ENCODE results near the gene HMCN1.

The HMCN1 gene

DNA sequence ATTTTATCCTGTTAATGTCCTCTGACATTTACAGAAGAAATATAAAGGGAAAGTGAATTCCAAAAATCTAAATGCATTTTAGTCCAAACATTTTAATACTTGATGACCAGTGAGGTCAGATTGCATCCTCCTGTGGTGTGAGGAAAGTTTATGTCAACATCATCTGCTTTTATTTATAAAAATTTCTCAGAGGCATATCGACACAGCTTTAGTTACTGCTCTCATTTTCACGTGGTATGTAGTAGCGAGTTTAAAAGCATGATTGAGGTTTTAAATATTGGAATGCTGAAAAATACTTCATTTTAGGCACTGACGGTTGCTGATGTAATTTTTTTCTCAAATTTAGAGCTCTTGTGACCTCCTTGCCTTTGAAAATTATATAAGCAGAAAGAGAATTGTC, 234.8 kb downstream of the HMCN1 start:
- CTCF ChIA-PET, result interaction anchor here (0.8 kb wide), 1 partner anchor 20 kb away, joined by 3 read pairs; no protein-coding TSS in a partner anchor
- H3K27ac ChIP-seq, result no peak overlapping the region
- no peak for DNase-seq (ENCODE audit: low spot score)
- TF ChIP-seq, protein P1, sequence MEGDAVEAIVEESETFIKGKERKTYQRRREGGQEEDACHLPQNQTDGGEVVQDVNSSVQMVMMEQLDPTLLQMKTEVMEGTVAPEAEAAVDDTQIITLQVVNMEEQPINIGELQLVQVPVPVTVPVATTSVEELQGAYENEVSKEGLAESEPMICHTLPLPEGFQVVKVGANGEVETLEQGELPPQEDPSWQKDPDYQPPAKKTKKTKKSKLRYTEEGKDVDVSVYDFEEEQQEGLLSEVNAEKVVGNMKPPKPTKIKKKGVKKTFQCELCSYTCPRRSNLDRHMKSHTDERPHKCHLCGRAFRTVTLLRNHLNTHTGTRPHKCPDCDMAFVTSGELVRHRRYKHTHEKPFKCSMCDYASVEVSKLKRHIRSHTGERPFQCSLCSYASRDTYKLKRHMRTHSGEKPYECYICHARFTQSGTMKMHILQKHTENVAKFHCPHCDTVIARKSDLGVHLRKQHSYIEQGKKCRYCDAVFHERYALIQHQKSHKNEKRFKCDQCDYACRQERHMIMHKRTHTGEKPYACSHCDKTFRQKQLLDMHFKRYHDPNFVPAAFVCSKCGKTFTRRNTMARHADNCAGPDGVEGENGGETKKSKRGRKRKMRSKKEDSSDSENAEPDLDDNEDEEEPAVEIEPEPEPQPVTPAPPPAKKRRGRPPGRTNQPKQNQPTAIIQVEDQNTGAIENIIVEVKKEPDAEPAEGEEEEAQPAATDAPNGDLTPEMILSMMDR (conservative IDR thresholded peaks at IDR 0.05; ENCODE audit: low read depth), result no peak
- POLR2A ChIA-PET (ENCODE audit: low non-redundant PET), result no interaction called here

DNA sequence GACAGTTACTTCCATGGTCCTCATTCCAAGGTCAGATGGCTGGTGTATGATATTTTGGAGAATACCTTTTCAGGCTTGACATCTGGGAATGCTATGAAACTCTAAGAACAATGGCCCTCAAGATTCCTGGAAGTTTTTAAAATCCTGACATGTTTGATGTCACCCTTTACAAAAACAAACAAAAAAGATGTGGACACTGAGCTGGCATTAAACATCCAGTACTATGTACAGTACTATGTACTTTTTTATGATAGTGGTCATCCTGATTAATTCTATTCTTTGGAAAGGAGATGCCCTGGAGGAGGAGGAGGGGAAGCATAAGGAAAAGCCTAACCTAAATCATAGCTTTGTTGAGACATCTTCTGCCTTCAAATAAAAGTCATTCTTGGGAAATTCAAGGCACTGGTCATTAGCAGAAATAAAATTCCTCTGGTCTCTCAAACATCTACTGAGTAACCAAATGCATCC, 235.4 kb downstream of the HMCN1 start:
- ChIA-PET POLR2A (ENCODE audit: low non-redundant PET) (no interaction called here), CTCF (interaction anchor here (0.6 to 0.8 kb wide), 2 partner anchors 19 to 135 kb away, joined by 3 read pairs; no protein-coding TSS in a partner anchor)
- TF ChIP-seq, protein P1 (conservative IDR thresholded peaks at IDR 0.05; ENCODE audit: low read depth), result no peak
- DNase-seq (ENCODE audit: low spot score), result no peak
- H3K27ac ChIP-seq, result no peak overlapping the region

DNA sequence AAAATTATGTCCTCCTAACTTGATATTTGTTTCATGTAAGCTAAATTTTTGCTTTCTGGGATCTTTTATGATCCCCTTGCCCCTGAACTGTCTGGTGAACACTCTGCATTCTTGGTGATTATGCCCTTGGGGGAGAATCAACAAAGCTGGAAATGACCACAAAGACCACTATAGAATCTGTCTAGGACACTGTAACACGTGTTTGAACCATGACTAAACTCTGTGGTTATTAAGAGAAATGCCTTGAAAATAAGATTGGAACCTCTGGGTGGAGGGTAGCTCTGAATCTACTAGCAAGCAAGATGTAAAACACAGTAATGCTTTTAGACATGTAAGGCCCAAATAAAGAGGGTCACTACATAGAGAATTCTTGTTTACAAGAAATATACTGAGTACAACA, 237.5 kb downstream of the HMCN1 start:
- no peak overlapping the region for H3K27ac ChIP-seq
- no peak for DNase-seq (ENCODE audit: low spot score)
- TF ChIP-seq, protein P1 (conservative IDR thresholded peaks at IDR 0.05; ENCODE audit: low read depth), result no peak
- ChIA-PET POLR2A (ENCODE audit: low non-redundant PET) (no interaction called here), CTCF (interaction anchor here (0.9 kb wide), 1 partner anchor 201 kb away, joined by 3 read pairs; no protein-coding TSS in a partner anchor)

- no peak overlapping the region for H3K27ac ChIP-seq
- DNase-seq (ENCODE audit: low spot score), result no peak
- POLR2A ChIA-PET (ENCODE audit: low non-redundant PET), result no interaction called here
- TF ChIP-seq, protein P1 (conservative IDR thresholded peaks at IDR 0.05; ENCODE audit: low read depth), result no peak
- CTCF ChIA-PET, result interaction anchor here (0.6 to 0.9 kb wide), 2 partner anchors 14 to 200 kb away, joined by 3 to 4 read pairs; no protein-coding TSS in a partner anchor
Measured at GRCh38 chr1:185972096-185972850, 238.1 kb downstream of the HMCN1 start.

DNA sequence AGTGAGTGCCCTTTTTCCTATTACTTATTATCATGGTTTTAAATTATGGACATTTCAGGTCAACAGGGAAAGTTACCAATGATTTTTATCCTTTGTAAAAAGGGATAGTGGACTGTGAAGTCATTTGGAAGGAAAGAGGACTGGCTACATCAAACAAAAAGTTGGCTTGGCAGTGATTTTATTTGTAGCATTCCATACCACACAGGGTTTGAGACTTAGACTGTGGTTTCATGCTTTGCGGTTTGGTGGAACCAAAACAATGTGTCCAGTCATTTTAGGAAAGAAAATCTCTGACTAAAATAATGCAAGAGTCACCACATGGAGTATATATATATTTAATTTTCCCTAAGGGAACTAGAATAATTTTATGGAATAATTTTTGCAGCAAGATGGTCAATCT, 239.5 kb downstream of the HMCN1 start:
- H3K27ac ChIP-seq, result no peak overlapping the region
- TF ChIP-seq, protein P1 (conservative IDR thresholded peaks at IDR 0.05; ENCODE audit: low read depth), result no peak
- ChIA-PET CTCF (no interaction called here), POLR2A (ENCODE audit: low non-redundant PET) (no interaction called here)
- DNase-seq (ENCODE audit: low spot score), result no peak

DNA sequence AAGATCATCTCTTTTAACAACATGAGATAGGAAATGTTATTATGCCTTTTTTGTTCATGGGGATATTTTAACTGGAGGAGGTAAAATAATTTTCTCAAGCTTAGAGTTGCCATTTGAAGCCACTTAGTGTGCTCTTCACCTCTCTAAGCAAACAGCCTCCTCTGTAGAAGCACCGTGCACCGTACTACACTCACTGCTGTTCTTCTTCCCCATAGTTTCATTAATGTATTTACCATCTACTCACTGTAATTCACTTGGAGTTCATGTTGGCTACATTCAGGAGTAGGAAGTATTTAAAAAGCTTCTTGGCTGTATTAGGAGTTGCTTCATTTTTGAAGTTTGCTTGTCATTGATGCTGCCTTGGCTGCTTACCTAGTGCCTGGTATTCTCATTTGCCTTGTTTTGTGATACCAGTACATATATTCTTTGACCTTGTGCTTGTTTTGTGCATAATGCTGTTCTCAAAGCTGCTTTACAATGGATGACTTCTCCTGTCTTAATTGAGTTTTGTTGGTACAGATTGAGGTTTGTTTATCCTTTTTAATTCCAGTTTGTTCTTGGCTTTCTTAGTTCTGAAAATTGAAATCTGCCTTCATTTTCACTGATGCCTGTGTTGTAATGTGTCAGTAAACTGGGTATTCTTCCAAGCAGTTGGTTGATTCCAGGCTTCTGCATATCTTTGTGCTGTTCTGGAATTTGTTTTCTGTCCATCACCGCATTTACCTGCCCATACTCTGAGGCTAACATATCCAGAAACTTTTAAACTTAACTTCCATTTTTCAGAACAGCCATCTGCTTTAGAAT, 240.4 kb downstream of the HMCN1 start:
- TF ChIP-seq, protein P1 (conservative IDR thresholded peaks at IDR 0.05; ENCODE audit: low read depth), result no peak
- H3K27ac ChIP-seq, result no peak overlapping the region
- CTCF ChIA-PET, result no interaction called here
- POLR2A ChIA-PET (ENCODE audit: low non-redundant PET), result no interaction called here
- DNase-seq (ENCODE audit: low spot score), result no peak

Data from RWPE1 (cell line).